HG02763 (cell line): ENCODE measurements around the gene C4A.
"Not testable (repeated sequence)": the region's sequence is repeated elsewhere in the genome, so short reads cannot be mapped to it uniquely, and the experiment has no call there.

Experiments
- ATAC-seq: cut with Tn5 transposase; IDR thresholded peaks from one replicate; pipeline ENCODE4 v1.9.1; 2021; ENCODE audit warnings: mild to moderate bottlenecking, moderate library complexity; ENCODE audit not compliant: unreplicated experiment

Gene C4A

DNA sequence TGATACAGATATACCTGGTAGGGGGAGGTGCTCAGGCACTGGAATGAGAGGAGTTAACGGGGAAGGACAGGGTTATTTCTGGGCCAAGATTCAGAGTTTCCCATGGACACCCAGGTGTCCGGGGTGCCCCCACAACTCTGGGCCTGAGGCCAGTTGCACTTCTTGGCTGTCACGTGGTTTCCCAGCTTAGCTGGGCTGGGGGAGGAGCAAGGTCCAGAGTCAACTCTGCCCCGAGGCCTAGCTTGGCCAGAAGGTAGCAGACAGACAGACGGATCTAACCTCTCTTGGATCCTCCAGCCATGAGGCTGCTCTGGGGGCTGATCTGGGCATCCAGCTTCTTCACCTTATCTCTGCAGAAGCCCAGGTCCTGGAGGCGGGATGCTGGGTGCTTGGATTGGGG is 32.7 kb downstream of the C4A start, which contains the start of gene C4B:
TSS of gene C4B (plus strand) at position 249 of the 400 bp plus-strand sequence. CDS start at position 300, 51 bp downstream.
- not testable (repeated sequence) for ATAC-seq

- ATAC-seq, result not testable (repeated sequence)
These were observed 40.2 kb downstream of the C4A start for GRCh38 chr6:32022100-32022499.

DNA sequence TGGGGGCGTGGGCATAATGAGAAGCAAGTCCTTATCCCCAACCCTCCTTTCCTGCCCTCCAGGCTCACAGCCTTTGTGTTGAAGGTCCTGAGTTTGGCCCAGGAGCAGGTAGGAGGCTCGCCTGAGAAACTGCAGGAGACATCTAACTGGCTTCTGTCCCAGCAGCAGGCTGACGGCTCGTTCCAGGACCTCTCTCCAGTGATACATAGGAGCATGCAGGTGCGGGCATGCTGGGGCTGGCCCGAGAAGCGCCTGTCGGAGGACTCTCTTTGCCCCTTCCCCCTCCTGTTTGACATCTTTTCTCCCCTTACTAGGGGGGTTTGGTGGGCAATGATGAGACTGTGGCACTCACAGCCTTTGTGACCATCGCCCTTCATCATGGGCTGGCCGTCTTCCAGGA is 46.8 kb downstream of the C4A start:
- ATAC-seq, result not testable (repeated sequence)

- not testable (repeated sequence) for ATAC-seq
These were observed 47.7 kb downstream of the C4A start for GRCh38 chr6:32029553-32029952.

DNA sequence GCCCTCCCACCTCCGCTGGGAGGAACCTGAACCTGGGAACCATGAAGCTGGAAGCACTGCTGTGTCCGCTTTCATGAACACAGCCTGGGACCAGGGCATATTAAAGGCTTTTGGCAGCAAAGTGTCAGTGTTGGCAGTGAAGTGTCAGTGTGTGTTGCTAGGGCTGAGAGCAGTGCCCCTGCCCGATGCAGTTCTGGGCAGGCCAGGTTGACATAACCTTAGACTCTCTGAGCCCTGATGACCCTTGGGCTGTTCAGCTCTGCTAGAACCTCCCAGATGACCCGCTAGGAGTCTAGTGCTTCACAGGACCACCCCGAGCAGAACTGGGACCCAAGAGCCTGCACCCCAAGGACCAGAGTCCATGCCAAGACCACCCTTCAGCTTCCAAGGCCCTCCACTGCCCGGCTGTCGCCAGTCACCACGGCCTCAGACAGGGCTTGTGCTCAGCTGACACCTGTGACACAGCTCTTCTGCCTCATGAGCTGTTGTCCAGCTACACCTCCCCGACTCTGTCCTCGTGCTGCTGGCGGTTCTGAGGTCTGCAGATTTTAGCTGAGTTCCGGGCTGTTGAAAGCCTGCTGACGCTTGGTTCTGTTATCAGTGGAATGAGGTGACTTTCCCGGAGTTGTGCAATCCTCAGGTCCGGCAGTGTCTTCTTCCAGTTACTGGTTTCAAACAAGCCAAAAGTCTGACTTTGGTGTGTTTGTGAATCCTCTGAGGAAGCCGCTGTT is 53.6 kb downstream of the C4A start:
- ATAC-seq, result not testable (repeated sequence)

GRCh38 chr6:32037136-32037535 is 55.3 kb downstream of the C4A start:
- ATAC-seq, result not testable (repeated sequence)

DNA sequence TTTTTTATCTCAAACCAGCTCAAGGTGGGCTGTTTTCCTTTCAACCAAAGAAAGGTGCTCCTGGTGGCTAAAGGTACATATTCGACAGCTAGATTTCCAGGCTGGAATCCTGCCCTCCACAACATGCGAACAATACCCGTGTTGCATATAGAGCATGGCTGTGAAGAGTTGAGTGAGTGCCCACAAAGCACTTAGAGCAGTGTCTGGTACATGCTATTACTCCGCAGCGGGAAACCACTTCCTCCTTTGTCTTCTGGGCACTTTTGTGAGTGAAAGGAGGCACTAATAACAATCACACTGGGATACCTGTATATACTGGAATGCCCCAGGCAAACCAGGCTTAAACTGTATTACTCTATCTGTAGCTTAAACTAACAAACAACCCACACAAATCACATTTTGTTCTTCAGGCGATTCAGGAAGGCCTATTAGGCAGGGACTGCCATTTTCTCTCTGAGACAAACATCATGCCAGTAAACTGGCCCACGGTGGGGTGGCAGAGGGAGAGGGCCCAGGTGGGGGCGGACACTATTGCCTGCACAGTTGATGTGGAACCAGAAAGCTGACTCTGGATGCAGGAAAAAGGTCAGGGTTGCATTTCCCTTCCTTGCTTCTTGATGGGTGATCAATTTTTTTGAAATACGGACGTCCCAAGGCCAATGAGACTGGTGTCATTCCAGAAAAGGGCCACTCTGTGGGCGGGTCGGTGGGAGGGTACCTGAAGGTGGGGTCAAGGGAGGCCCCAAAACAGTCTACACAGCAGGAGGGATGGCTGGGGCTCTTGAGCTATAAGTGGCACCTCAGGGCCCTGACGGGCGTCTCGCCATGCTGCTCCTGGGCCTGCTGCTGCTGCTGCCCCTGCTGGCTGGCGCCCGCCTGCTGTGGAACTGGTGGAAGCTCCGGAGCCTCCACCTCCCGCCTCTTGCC is 56.0 kb downstream of the C4A start, which contains the start of gene CYP21A2:
TSS of gene CYP21A2 (plus strand) at position 818 of the 927 bp plus-strand sequence. CDS start at position 826, 8 bp downstream.
- ATAC-seq, result not testable (repeated sequence)

DNA sequence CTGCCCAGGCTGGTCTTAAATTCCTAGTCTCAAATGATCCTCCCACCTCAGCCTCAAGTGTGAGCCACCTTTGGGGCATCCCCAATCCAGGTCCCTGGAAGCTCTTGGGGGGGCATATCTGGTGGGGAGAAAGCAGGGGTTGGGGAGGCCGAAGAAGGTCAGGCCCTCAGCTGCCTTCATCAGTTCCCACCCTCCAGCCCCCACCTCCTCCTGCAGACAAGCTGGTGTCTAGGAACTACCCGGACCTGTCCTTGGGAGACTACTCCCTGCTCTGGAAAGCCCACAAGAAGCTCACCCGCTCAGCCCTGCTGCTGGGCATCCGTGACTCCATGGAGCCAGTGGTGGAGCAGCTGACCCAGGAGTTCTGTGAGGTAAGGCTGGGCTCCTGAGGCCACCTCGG is 57.0 kb downstream of the C4A start:
- not testable (repeated sequence) for ATAC-seq

GRCh38 chr6:32039321-32040274 is 57.7 kb downstream of the C4A start:
- not testable (repeated sequence) for ATAC-seq

DNA sequence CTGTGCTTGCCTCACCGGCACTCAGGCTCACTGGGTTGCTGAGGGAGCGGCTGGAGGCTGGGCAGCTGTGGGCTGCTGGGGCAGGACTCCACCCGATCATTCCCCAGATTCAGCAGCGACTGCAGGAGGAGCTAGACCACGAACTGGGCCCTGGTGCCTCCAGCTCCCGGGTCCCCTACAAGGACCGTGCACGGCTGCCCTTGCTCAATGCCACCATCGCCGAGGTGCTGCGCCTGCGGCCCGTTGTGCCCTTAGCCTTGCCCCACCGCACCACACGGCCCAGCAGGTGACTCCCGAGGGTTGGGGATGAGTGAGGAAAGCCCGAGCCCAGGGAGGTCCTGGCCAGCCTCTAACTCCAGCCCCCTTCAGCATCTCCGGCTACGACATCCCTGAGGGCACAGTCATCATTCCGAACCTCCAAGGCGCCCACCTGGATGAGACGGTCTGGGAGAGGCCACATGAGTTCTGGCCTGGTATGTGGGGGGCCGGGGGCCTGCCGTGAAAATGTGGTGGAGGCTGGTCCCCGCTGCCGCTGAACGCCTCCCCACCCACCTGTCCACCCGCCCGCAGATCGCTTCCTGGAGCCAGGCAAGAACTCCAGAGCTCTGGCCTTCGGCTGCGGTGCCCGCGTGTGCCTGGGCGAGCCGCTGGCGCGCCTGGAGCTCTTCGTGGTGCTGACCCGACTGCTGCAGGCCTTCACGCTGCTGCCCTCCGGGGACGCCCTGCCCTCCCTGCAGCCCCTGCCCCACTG is 58.6 kb downstream of the C4A start:
- ATAC-seq, result not testable (repeated sequence)

- ATAC-seq, result not testable (repeated sequence)
These were observed 59.1 kb downstream of the C4A start for GRCh38 chr6:32041050-32041321.

DNA sequence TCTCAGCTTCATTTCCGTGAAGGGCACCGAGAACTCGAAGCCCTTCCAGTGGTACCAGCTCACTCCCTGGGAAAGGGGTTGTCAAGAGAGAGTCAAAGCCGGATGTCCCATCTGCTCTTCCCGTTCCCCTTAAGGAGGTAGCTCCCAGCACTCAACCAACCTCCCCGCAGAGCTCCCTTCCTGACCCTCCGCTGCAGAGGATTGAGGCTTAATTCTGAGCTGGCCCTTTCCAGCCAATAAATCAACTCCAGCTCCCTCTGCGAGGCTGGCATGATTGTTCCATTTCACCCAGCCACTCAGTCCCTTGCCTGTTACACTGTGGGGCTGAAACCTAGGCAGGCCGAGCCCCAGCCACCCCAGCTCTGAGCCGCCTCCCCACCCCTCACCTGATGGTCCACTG is 59.5 kb downstream of the C4A start:
- ATAC-seq, result not testable (repeated sequence)

GRCh38 chr6:32042276-32042675 is 60.4 kb downstream of the C4A start:
- ATAC-seq, result not testable (repeated sequence)

GRCh38 chr6:32043589-32044380 is 61.9 kb downstream of the C4A start:
- not testable (repeated sequence) for ATAC-seq

GRCh38 chr6:32044916-32045315 is 63.1 kb downstream of the C4A start:
- not testable (repeated sequence) for ATAC-seq

GRCh38 chr6:32045811-32046449 is 64.1 kb downstream of the C4A start:
- no peak for ATAC-seq

DNA sequence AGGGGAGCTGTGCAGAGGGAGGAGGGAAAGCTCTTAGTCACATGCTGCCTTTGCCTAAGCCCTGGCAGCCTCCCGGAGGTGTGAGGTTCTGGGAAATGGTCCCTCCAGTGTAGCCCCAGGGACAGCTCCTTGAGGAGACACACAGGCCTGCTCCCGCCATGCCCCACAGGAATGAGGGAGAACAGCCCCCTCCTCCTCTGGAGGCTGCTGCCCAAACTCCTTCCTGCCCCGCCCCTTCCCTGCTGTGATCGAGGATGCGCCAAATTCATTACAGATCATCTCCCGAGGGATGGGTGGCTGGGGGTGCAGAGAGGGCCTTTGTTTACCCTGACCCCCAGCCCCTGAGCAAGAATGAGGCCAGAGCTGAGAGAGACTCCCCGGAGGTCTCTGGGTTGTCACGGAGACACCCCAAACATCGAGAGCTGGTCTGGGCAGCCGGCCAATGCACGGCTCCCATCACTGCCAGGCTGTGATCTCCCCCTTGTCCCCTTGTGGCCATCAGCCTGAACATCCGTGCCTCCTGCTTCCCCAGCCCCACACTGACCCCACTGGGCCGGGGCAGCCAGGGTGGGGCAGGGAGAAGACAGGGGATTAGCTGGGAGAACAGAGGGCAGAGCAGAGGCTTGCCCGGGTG is 64.7 kb downstream of the C4A start:
- no peak for ATAC-seq

DNA sequence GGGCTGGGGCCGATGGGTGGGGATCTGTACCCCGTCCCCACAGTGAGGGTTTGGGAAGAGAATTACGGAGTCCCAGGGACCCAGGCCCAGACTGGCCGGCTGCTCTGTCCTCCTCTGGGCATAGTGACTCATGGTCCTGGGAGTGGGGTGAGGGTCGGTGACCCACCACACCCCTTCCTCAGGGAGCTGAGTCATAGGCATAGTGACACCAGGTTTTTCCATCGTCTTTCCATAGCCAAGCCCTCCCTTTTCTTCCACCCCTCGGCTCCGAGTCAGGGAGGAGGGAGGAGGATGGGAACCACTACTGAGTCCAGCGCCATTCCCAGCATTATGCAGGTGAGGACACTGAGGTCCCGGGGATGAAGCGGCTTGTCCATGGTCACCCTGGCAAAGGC is 65.2 kb downstream of the C4A start:
- no peak for ATAC-seq
